IMR-90 (cell line): Measurements from ENCODE around the gene ZBTB3. TPM values are rescaled to one million over a fixed set of nuclear protein-coding genes. Genes with fewer than 3 reads are reported as not detected.

Source experiments
- ATAC-seq: fragments of 200-7000 bp; cut with Tn5 transposase; 2 replicates; pipeline ENCODE4 v1.9.1; 2020; ENCODE audit warnings: low read depth, mild to moderate bottlenecking, moderate library complexity
- BruUV-seq: library from RNA; stranded (reverse); fragments of 400-500 nt; replicated peaks from 2 replicates; lab custom pipeline; 2021; lab: Mats Ljungman, UMichigan
- CTCF ChIA-PET: fragments of 300-600 bp; formaldehyde crosslinking; extraction: SDS; loops from one replicate; lab custom pipeline; 2021; ENCODE audit warnings: antibody characterized with exemption; lab: Yijun Ruan, JAX
- POLR2A ChIA-PET: fragments of 300-600 bp; sonication (Branson Sonifier 250); formaldehyde crosslinking; loops from one replicate; lab custom pipeline; 2022; ENCODE audit warnings: antibody characterized with exemption; ENCODE audit not compliant: unreplicated experiment; lab: Charles Lee
- DNase-seq: peaks from one replicate; pipeline ENCODE4 v3.0.0; 2013
- H2AFZ ChIP-seq: replicated peaks from 2 replicates; pipeline ENCODE3; 2013; ENCODE audit warnings: low read length, mild to moderate bottlenecking; ENCODE audit not compliant: poor library complexity
- H2AK5ac ChIP-seq: 2 replicates; pipeline ENCODE4 v1.6.1; 2013; ENCODE audit warnings: low read depth, low read length, inconsistent platforms
- H2AK9ac ChIP-seq: replicated peaks from 2 replicates; pipeline ENCODE3; 2013; ENCODE audit warnings: mild to moderate bottlenecking, low read depth, low read length, moderate library complexity; ENCODE audit not compliant: poor library complexity
- H2BK120ac ChIP-seq: 2 replicates; pipeline ENCODE4 v1.6.1; 2013; ENCODE audit warnings: low read depth, low read length, inconsistent platforms
- H2BK15ac ChIP-seq: 3 replicates; pipeline ENCODE4 v1.6.1; 2013; ENCODE audit warnings: low read depth, low read length, inconsistent platforms
- H2BK20ac ChIP-seq: 2 replicates; pipeline ENCODE4 v1.6.1; 2013; ENCODE audit warnings: low read depth, mild to moderate bottlenecking, inconsistent platforms, low read length, moderate library complexity
- H2BK5ac ChIP-seq: 2 replicates; pipeline ENCODE4 v1.6.1; 2013; ENCODE audit warnings: mild to moderate bottlenecking, low read depth, low read length, inconsistent platforms; ENCODE audit not compliant: poor library complexity, severe bottlenecking
- H3K14ac ChIP-seq: replicated peaks from 2 replicates; pipeline ENCODE4 v1.6.1; 2013; ENCODE audit warnings: low read depth, low read length, inconsistent platforms
- H3K18ac ChIP-seq: 2 replicates; pipeline ENCODE4 v1.6.1; 2013; ENCODE audit warnings: low read depth, low read length, control low read depth
- H3K23ac ChIP-seq: 2 replicates; pipeline ENCODE4 v1.6.1; 2013; ENCODE audit warnings: low read depth, low read length, inconsistent platforms
- H3K27ac ChIP-seq: 2 replicates; pipeline ENCODE4 v1.5.1; 2013; ENCODE audit warnings: mild to moderate bottlenecking, control low read depth, low read length; ENCODE audit not compliant: insufficient read depth
- H3K27me3 ChIP-seq: 2 replicates; pipeline ENCODE4 v1.6.1; 2013; ENCODE audit warnings: low read length; ENCODE audit not compliant: control insufficient read depth, insufficient read depth
- H3K36me3 ChIP-seq: 2 replicates; pipeline ENCODE4 v1.6.1; 2013; ENCODE audit warnings: low read length, mixed read lengths; ENCODE audit not compliant: control insufficient read depth, insufficient read depth
- H3K4ac ChIP-seq: 2 replicates; pipeline ENCODE4 v1.6.1; 2013; ENCODE audit warnings: low read depth, low read length, inconsistent platforms
- H3K4me1 ChIP-seq: 2 replicates; pipeline ENCODE4 v1.6.1; 2013; ENCODE audit warnings: low read length, mixed read lengths; ENCODE audit not compliant: control insufficient read depth, insufficient read depth
- H3K4me2 ChIP-seq: 2 replicates; pipeline ENCODE4 v1.6.1; 2013; ENCODE audit warnings: low read depth, mild to moderate bottlenecking, control low read depth, low read length, moderate library complexity
- H3K4me3 ChIP-seq: 2 replicates; pipeline ENCODE4 v1.5.1; 2013; ENCODE audit warnings: low read depth, mild to moderate bottlenecking, control low read depth, low read length, moderate library complexity; ENCODE audit not compliant: insufficient read depth
- H3K56ac ChIP-seq: 2 replicates; pipeline ENCODE4 v1.6.1; 2013; ENCODE audit warnings: low read length, inconsistent platforms; ENCODE audit not compliant: insufficient read depth; ENCODE audit errors: extremely low read depth
- H3K79me1 ChIP-seq, 2 experiments: 2 replicates each; pipeline ENCODE4 v1.6.1; 2013; ENCODE audit warnings: low read length in 2 of 2, inconsistent platforms in 1 of 2, low read depth in 1 of 2
- H3K9ac ChIP-seq: 2 replicates; pipeline ENCODE4 v1.6.1; 2013; ENCODE audit warnings: low read depth, low read length, control low read depth
- H3K9me1 ChIP-seq: 2 replicates; pipeline ENCODE4 v1.6.1; 2013; ENCODE audit warnings: low read length, inconsistent platforms; ENCODE audit not compliant: insufficient read depth
- H3K9me3 ChIP-seq: 2 replicates; pipeline ENCODE4 v1.6.1; 2013; ENCODE audit warnings: low read length; ENCODE audit not compliant: control insufficient read depth, insufficient read depth
- H4K20me1 ChIP-seq: 2 replicates; pipeline ENCODE4 v1.6.1; 2013; ENCODE audit warnings: low read length, inconsistent platforms; ENCODE audit not compliant: insufficient read depth
- H4K5ac ChIP-seq: 2 replicates; pipeline ENCODE4 v1.6.1; 2013; ENCODE audit warnings: mild to moderate bottlenecking, low read depth, low read length, control low read depth
- H4K8ac ChIP-seq, 2 experiments: 2 replicates each; pipeline ENCODE4 v1.6.1; 2013; ENCODE audit warnings: low read depth in 2 of 2, low read length in 2 of 2, control low read depth in 1 of 2, inconsistent platforms in 1 of 2
- H4K91ac ChIP-seq: 2 replicates; pipeline ENCODE4 v1.6.1; 2013; ENCODE audit warnings: low read depth, low read length, inconsistent platforms; ENCODE audit not compliant: insufficient read depth
- BHLHE40 ChIP-seq: fragments of 150-350 bp; IDR thresholded peaks from 2 replicates; pipeline ENCODE4 v1.6.1; 2016; ENCODE audit warnings: mild to moderate bottlenecking, low read depth, low read length
- CEBPB ChIP-seq: IDR thresholded peaks from 2 replicates; pipeline ENCODE4 v1.6.1; 2012; ENCODE audit warnings: low read depth, low read length, improper control_type of control experiment
- CHD1 ChIP-seq: IDR thresholded peaks from 2 replicates; pipeline ENCODE4 v1.6.1; 2012; ENCODE audit warnings: low read depth, low read length, improper control_type of control experiment
- CTCF ChIP-seq: conservative IDR thresholded peaks from 2 replicates; pipeline ENCODE4 v1.5.1; 2012; ENCODE audit warnings: mild to moderate bottlenecking, low read depth, low read length, improper control_type of control experiment
- ELK1 ChIP-seq: fragments of 150-350 bp; IDR thresholded peaks from 2 replicates; pipeline ENCODE4 v1.6.1; 2016; ENCODE audit warnings: low read depth, mild to moderate bottlenecking, low read length, moderate library complexity, borderline replicate concordance
- FOS ChIP-seq: fragments of 150-350 bp; IDR thresholded peaks from 2 replicates; pipeline ENCODE4 v1.6.1; 2016; ENCODE audit warnings: low read depth, low read length
- MAFK ChIP-seq: IDR thresholded peaks from 2 replicates; pipeline ENCODE4 v1.6.1; 2012; ENCODE audit warnings: low read depth, low read length, improper control_type of control experiment
- MAZ ChIP-seq: IDR thresholded peaks from 2 replicates; pipeline ENCODE4 v1.6.1; 2012; ENCODE audit warnings: low read depth, mild to moderate bottlenecking, low read length, improper control_type of control experiment, moderate library complexity, borderline replicate concordance
- MXI1 ChIP-seq: IDR thresholded peaks from 2 replicates; pipeline ENCODE4 v1.6.1; 2012; ENCODE audit warnings: low read depth, mild to moderate bottlenecking, low read length, moderate library complexity, borderline replicate concordance
- NFE2L2 ChIP-seq: fragments of 150-350 bp; IDR thresholded peaks from 2 replicates; pipeline ENCODE4 v1.6.1; 2016; ENCODE audit warnings: low read depth, mild to moderate bottlenecking, low read length
- POLR2A ChIP-seq: IDR thresholded peaks from 2 replicates; pipeline ENCODE4 v1.6.1; 2012; ENCODE audit warnings: mild to moderate bottlenecking, low read depth, low read length
- RAD21 ChIP-seq: IDR thresholded peaks from 2 replicates; pipeline ENCODE4 v1.6.1; 2012; ENCODE audit warnings: low read length, improper control_type of control experiment
- RCOR1 ChIP-seq: IDR thresholded peaks from 2 replicates; pipeline ENCODE4 v1.6.1; 2012; ENCODE audit warnings: mild to moderate bottlenecking, low read length, improper control_type of control experiment; ENCODE audit not compliant: insufficient replicate concordance
- RFX5 ChIP-seq: IDR thresholded peaks from 2 replicates; pipeline ENCODE4 v1.8.0; 2012; ENCODE audit warnings: low read depth, mild to moderate bottlenecking, low read length, moderate library complexity
- SMC3 ChIP-seq: fragments of 150-350 bp; IDR thresholded peaks from 2 replicates; pipeline ENCODE4 v1.6.1; 2016; ENCODE audit warnings: low read depth, mild to moderate bottlenecking, antibody characterized with exemption, low read length, moderate library complexity
- USF2 ChIP-seq: fragments of 150-350 bp; IDR thresholded peaks from 2 replicates; pipeline ENCODE4 v1.6.1; 2017; ENCODE audit warnings: mild to moderate bottlenecking, antibody characterized with exemption, low read length, low read depth
- WGBS, 2 experiments: methylation state at CpG; one replicate each; pipeline versions ENCODE4 v1.1.5 to v1.1.7; 2013; ENCODE audit warnings: missing lambda C conversion rate in 2 of 2; ENCODE audit not compliant: insufficient read length in 1 of 2; ENCODE audit errors: extremely low coverage in 2 of 2; 5-methylcytosine and 5-hydroxymethylcytosine counted together
- dilution Hi-C: fragments of 300-500 bp; cut with HindIII; formaldehyde crosslinking; loops from one replicate; pipeline ENCODE4 v1.14.3; 2018; ENCODE audit warnings: low sequenced_read_pairs; ENCODE audit not compliant: unreplicated experiment
- in situ Hi-C: fragments of 300-500 bp; cut with MboI; formaldehyde crosslinking; loops from 3 replicates; pipeline ENCODE4 v1.14.3; 2019; ENCODE audit warnings: low sequenced_read_pairs, inconsistent platforms, mixed read lengths
- intact Hi-C: fragments of 100-400 bp; cut with micrococcal nuclease; formaldehyde crosslinking; loops from 2 replicates; pipeline ENCODE4 v1.10.0; 2022
- polyA plus RNA-seq, 3 experiments: library from polyadenylated mRNA; depleted of rRNA; stranded (reverse); fragments of >200 nt; gene quantifications; 2 replicates each; pipeline ENCODE4 v1.2.3, GENCODE V29; 2012; ENCODE audit warnings: low replicate concordance in 1 of 3
- total RNA-seq: library from RNA; depleted of rRNA; stranded (reverse); fragments of >200 nt; gene quantifications from 2 replicates; pipeline ENCODE4 v1.2.3, GENCODE V29; 2012

The ZBTB3 gene
- total and polyA plus RNA-seq, 2 of the 4 experiments (the other 2 are of a cell fraction): 3.4 to 8.1 TPM

- ATAC-seq: no peak; the same call in 1 of the 2 replicates
These were observed 6.3 kb downstream of the ZBTB3 start for GRCh38 chr11:62747475-62748160.

More at GRCh38 chr11:62747475-62748160, 6.3 kb downstream of the ZBTB3 start:
- Histone ChIP-seq H2BK5ac (no peak overlapping the region), H3K27ac (no peak overlapping the region), H2BK15ac (no peak overlapping the region), H3K4me2 (no peak overlapping the region), H3K4me3 (no peak overlapping the region), H2AK5ac (no peak overlapping the region), H3K79me1 (peaks cover 11 to 28% of the 10 kb centered on the region in 2 experiments), H4K5ac (no peak overlapping the region), H3K18ac (no peak overlapping the region), H3K14ac (no peak overlapping the region), H3K56ac (no peak overlapping the region), H4K8ac (no peak overlapping the region), H2AFZ (no peak overlapping the region), H4K20me1 (no peaks in the 10 kb centered on the region), H3K4me1 (no peaks in the 10 kb centered on the region), H3K4ac (no peak overlapping the region), H2BK20ac (no peak overlapping the region), H3K27me3 (no peaks in the 10 kb centered on the region), H3K9me1 (no peaks in the 10 kb centered on the region), H2AK9ac (no peak overlapping the region), H3K36me3 (peaks cover 9% of the 10 kb centered on the region), H4K91ac (no peak overlapping the region), H2BK120ac (no peak overlapping the region), H3K9ac (no peak overlapping the region), H3K9me3 (no peaks in the 10 kb centered on the region), H3K23ac (no peak overlapping the region)
- TF ChIP-seq MAFK: no peak
- no peak for TF ChIP-seq MAZ
- TF ChIP-seq POLR2A: no peak
- no peak for TF ChIP-seq USF2
- no peak for TF ChIP-seq BHLHE40
- no peak for TF ChIP-seq FOS
- TF ChIP-seq NFE2L2: no peak
- TF ChIP-seq RFX5: no peak
- no peak for TF ChIP-seq SMC3
- no peak for TF ChIP-seq CHD1
- TF ChIP-seq RCOR1: no peak
- TF ChIP-seq CTCF: no peak
- TF ChIP-seq CEBPB: no peak
- TF ChIP-seq RAD21: no peak
- no peak for TF ChIP-seq ELK1
- TF ChIP-seq MXI1: no peak
- POLR2A ChIA-PET: no interaction called here
- DNase-seq: no peak
- CTCF ChIA-PET: interaction anchor here (1.4 kb wide), 1 partner anchor 39 kb away, joined by 5 read pairs; the partner anchor contains the start of gene TMEM179B
- in situ Hi-C loops: no loop called here
- no CpG with 5 or more reads among the region's 9 CpGs for WGBS, 2 experiments
- intact Hi-C loops: no loop called here
- dilution Hi-C loops: no loop called here
- no TSS peak for BruUV-seq
